D721Med (cell line): ENCODE data around the gene LMF1.
"Not testable (repeated sequence)": the region's sequence is repeated elsewhere in the genome, so short reads cannot be mapped to it uniquely, and the experiment has no call there.

Source experiments
- DNase-seq: peaks from one replicate; pipeline ENCODE4 v3.0.0; 2011; ENCODE audit warnings: low spot score; ENCODE audit not compliant: insufficient read length
- FAIRE-seq: peaks from 2 replicates; lab custom pipeline; 2011; peaks lifted over from hg19 to GRCh38; lab: Jason Lieb, UNC
- CTCF ChIP-seq: IDR thresholded peaks from 2 replicates; pipeline ENCODE4 v1.5.1; 2012; ENCODE audit warnings: mild to moderate bottlenecking, control low read depth; ENCODE audit not compliant: insufficient read depth; ENCODE audit errors: missing control alignments

LMF1 gene

GRCh38 chr16:825341-826061, 145.3 kb downstream of the LMF1 start:
- FAIRE-seq: no peak
- no peak for TF ChIP-seq CTCF
- no peak for DNase-seq

DNA sequence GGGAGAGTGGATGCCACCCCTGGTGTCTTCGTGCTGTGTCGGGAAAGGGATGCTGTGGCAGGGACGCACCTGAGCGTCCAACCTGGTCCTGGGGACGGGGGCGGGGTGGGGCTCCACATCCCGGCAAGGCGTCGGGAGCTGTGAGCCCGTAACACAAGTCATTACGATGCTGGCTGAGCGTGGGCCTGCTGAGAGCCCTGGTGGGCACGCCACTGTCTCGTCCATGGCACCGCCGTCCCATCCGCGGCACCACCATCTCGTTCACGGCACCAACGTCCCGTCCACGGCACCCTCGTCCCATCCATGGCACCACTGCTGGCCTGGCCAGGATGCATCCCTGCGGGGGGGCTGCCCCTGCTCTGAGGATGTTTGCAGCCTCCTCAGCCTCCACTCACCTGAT, 146.2 kb downstream of the LMF1 start:
- no peak for TF ChIP-seq CTCF
- FAIRE-seq (no peak), DNase-seq (no peak)

DNA sequence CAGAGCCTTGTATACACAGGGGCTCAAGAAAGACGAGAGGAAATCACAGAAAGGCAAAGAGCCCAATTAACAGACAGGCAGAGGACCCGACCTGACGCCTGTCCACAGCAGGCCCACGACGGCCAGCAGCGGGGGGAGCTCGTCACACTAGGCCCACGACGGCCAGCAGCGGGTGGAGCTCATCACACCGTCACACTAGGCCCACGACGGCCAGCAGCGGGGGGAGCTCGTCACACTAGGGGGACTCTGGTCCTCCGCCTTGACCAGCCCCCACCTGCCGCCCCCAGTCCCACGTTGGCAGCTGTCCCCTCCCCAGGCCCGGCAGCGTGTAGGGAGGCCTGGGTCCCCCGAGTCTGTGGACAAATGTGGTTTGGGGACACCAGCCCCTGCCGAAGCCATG, 146.6 kb downstream of the LMF1 start:
- FAIRE-seq (no peak), DNase-seq (no peak)
- TF ChIP-seq CTCF: no peak

DNA sequence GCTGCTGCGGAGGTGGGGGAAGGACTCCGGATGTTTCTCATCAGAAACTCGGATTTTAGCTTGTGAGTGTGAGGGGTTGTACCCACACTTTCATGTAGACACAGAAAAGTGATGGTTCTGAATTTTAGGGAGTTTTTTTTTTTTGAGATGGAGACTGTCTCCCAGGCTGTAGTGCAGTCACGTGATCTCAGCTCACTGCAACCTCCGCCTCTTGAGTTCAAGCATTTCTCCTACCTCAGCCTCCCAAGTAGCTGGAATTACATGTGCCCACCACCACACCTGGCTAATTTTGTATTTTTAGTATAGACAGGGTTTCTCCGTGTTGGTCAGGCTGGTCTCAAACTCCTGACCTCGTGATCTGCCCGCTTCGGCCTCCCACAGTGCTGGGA, 147.9 kb downstream of the LMF1 start:
- FAIRE-seq: no peak

DNA sequence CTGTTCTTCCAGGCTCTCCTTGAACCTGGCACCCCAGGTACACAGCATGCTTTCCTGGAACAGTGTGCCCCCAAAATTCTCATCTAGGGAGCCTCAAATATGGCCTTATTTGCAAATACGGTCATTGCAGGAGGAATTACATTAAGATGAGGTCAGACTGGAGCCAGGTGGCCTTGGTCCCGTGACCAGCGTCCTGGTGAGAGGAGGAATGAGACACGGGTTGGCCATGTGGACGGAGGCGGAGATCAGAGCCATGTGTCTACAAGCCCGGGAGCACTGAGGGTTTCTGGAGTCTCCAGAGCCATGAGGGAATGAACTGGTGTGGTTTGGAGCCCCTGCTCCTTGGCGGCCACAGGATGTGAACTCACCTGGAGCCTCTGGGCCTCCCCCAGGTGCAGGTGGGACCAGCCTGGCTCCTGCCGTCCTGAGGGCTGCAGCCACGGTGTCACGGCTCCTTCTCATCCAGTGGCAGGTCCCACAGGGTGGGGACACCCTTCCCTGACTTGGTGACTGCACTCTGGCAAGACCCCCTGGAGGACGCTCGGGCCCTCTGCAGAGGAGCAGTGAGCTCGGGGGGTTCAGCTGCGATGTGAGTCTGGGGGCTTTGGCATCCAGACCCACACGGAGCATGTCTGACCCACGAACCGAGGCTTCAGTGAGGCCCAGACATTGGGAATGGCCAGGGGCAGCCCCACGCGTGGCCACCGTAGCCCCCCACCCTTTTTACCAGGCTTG, 148.4 kb downstream of the LMF1 start:
- FAIRE-seq: no peak
- TF ChIP-seq CTCF: no peak
- DNase-seq: no peak

More for the DNA sequence above, 147.9 kb downstream of the LMF1 start:
- no peak for DNase-seq
- TF ChIP-seq CTCF: no peak

DNA sequence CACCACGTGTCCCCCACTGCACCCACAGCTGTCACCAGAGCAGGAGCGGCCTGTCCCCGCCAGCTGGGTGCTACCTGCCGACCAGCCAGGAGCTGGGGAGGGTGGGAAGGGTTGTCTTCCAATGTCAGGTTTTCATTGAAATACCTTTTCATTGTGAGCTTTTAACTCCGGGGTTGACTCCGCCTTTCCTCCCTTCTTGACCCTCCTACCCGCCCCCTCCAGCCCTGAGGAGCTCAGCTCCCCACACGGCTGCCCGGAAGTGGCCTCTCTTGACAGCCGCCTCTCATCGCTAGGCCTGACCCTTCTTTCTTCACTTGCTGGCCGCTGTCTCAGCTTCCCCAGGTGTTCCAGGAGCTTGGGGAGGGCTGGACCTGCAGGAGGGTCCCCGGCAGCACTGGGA, 149.0 kb downstream of the LMF1 start:
- FAIRE-seq: no peak
- DNase-seq: no peak
- TF ChIP-seq CTCF: no peak

- no peak for FAIRE-seq
- no peak for DNase-seq
Observed at GRCh38 chr16:820748-821147, 150.0 kb downstream of the LMF1 start.

GRCh38 chr16:820044-820408, 150.8 kb downstream of the LMF1 start:
- FAIRE-seq, DNase-seq: not testable (repeated sequence)

More at GRCh38 chr16:820748-821147, 150.0 kb downstream of the LMF1 start:
- no peak for TF ChIP-seq CTCF
